ENCODE results near the gene CTSO. TPM values are rescaled to one million over a fixed set of nuclear protein-coding genes. Genes with fewer than 3 reads are reported as not detected.

CTSO gene
- total RNA-seq, 4 donors from 2014 or later = 16.0 to 23.5 (median 20.5) TPM

DNA sequence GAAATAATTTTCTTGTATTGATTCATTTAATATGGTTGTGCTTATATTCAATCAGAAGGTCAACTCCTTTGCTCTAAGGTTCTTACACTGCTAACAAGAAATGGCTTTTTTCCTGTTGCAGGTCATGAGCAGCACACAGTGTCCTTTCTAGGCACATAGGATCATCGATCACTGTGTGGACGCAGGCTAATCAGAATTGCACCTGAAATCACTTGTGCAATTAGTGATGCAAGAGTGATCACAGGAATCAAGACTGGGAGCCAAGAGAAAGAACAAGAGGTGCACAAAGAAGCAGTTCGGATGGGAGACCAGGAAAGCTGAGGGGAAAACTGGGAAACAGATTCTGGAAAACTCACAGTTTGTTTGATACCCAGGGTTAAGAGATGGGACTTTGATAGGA is 29.0 kb downstream of the CTSO start:
- TF ChIP-seq, protein P1, sequence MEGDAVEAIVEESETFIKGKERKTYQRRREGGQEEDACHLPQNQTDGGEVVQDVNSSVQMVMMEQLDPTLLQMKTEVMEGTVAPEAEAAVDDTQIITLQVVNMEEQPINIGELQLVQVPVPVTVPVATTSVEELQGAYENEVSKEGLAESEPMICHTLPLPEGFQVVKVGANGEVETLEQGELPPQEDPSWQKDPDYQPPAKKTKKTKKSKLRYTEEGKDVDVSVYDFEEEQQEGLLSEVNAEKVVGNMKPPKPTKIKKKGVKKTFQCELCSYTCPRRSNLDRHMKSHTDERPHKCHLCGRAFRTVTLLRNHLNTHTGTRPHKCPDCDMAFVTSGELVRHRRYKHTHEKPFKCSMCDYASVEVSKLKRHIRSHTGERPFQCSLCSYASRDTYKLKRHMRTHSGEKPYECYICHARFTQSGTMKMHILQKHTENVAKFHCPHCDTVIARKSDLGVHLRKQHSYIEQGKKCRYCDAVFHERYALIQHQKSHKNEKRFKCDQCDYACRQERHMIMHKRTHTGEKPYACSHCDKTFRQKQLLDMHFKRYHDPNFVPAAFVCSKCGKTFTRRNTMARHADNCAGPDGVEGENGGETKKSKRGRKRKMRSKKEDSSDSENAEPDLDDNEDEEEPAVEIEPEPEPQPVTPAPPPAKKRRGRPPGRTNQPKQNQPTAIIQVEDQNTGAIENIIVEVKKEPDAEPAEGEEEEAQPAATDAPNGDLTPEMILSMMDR (IDR thresholded peaks at IDR 0.05; ENCODE audit: low read depth) = no peak

DNA sequence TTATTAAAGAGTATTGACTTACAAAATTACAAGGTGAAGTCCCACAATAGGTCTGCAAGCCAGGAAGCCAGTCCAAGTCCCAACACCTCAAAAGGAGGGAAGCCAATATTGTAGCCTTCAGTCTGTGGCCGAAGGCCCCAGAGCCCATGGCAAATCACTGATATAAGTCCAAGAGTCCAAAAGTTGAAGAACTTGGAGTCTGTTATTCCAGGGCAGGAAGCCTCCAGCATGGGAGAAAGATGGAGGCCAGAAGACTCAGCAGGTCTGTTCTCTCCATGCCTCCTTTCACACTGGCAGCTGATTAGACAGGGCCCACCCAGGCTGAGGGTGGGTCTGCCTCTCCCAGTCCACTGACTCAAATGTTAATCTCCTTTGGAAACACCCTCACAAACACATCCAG is 32.1 kb downstream of the CTSO start:
- TF ChIP-seq, protein P1 (IDR thresholded peaks at IDR 0.05; ENCODE audit: low read depth) = no peak

DNA sequence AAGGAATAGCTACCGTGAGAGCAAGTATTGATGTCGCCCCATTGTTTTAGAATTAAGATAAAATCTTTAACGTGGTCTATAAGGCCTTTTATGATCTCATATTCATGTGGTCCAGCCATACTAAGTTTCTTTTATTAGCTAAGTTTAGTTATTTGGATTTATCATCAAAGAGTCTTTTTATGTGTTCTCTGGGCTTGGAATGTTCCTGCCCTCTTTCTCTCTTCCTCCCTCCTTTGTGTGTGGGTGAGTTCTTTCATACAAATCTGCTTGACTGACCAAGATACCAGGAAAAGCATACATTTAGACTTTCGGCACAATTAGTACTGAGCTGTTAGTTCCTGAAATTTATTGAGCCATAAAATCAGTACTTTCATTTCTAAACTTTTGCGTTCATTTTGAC is 38.9 kb downstream of the CTSO start:
- TF ChIP-seq, protein P1 (IDR thresholded peaks at IDR 0.05; ENCODE audit: low read depth) = no peak

DNA sequence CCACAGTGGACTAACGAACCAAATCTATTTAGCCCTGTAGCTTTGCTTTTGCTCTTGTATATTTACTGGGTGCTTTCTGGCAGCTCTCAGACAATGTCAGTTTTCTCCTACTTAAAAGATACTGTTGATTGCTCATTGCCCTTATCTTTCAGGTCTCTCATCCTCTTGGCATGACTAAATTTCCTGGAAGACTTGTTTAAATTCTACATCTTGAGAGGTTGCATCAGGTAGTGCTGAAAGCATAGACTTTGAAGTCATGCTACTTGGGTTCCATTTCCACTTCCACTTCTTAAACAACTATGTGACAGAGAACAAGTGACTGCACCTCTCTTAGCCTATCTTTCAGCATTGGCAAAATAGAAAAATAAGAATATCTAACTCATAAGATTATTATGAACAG is 41.8 kb downstream of the CTSO start:
- TF ChIP-seq, protein P1 (IDR thresholded peaks at IDR 0.05; ENCODE audit: low read depth) = no peak

DNA sequence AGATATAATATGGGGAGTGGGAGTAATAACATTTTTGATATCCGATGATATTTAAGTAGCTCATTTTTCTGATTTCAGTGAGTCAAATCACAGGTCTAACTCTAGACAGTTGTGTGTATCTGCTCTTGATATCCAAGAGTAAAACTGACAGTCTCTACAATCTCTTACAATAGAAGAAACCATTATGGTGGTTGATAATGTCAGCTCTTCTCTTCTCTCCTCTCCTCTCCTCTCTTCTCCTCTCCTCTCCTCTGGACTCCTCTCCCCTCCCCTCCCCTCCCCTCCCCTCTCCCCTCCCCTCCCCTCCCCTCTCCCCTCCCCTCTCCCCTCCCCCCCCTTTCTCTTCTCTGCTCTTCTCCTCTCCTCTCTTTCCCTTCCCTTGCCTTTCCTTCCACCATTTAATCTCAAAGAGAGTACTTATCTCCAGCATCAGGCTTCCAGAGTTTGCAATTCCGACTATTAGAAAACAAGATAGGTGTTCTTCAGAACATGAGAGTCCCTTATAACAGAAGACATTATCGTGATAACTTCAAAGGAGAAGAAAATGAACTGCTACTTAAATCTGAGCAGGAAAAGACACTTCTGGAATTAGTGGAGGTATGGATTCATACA is 43.9 kb downstream of the CTSO start:
- TF ChIP-seq, protein P1 (IDR thresholded peaks at IDR 0.05; ENCODE audit: low read depth) = no peak

DNA sequence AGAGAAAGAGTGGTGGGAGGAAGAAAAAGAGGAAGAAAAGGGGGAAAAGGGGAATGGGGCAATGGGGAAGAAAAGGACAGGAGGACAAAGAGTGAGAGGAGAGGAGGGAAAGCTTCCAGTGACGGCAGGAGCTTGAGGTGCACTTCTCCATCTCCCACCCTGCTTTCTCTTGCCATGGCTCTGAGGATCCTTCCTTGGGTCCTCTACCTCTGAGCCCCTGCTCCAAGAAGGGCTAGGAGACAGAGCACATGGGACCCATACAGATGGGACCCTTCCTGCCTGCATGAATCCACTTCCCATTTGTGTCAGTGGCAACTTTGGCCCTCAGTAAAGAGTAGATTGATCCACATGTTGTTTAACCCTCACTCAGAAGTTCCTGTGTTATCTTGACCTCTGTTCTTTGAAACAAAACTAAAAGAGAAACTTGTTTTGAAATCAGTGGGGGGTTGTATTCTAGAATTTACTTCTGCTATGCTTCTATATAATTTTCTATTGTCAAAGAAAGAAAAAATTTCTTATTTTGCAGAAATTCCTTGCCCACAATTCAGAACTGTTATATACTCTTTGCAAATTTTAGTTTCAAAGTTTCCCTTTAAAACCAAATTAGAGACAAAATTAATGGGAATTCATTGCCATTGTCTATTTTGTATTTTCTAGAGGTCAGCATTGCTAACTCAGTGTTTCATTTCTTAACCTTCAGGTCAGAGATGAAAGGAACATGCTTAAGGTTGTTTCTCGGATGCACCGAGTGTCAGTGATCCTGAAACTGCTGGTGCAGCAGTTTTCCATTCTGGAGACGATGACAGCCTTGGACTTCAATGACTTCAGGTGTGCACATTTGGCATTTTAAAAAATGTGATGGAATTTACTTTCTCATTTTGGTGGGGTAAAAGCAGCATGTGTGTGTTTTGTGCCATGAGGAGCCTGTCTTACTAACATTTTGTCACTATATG is 45.2 kb downstream of the CTSO start:
- TF ChIP-seq, protein P1 (IDR thresholded peaks at IDR 0.05; ENCODE audit: low read depth) = no peak

DNA sequence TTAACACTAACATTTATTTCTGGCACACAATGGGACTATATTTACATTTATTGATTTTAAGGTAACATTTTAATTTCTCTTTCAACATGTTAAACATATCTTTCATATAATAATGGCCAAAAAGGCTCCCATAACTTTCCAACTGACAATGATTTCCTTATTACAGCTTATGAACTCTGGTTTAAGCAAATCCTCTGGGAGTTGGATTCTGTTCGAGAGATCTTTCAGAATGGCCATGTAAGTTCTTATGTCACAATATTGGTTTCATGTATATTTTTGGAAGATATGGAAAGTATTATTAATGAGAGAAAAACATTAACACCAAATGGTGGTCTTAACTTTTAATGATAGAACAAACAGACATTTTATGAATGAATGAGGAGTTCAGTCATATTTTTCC is 46.1 kb downstream of the CTSO start:
- TF ChIP-seq, protein P1 (IDR thresholded peaks at IDR 0.05; ENCODE audit: low read depth) = no peak
